ENCODE data around the gene DNAH2. TPM values are rescaled to one million over a fixed set of nuclear protein-coding genes. Genes with fewer than 3 reads are reported as not detected.

DNAH2 gene
- total RNA-seq, 2 experiments from 2014 or later, result not detected

- Histone ChIP-seq H3K4me3 (ENCODE audit: low read depth, low read length, poor library complexity, severe bottlenecking) (peak overlapping the region; percentile 67), H3K79me2 (ENCODE audit: insufficient read depth, low read depth, low read length) (peaks cover 3% of the 10 kb centered on the region; the same call in 1 of the 2 replicates), H3K27ac (ENCODE audit: low read depth, low read length, poor library complexity, severe bottlenecking) (peak overlapping the region; percentile 42), H2AFZ (ENCODE audit: low read length) (no peak overlapping the region), H3K4me2 (ENCODE audit: low read length) (peak overlapping the region; percentile 80), H3K9me2 (ENCODE audit: insufficient read depth, low read length) (no peaks in the 10 kb centered on the region), H4K20me1 (ENCODE audit: insufficient read depth, low read length) (no peaks in the 10 kb centered on the region), H3K4me1 (ENCODE audit: insufficient read depth, low read length, poor library complexity, severe bottlenecking) (peaks cover 26% of the 10 kb centered on the region), H3K9me3 (ENCODE audit: low read length) (no peaks in the 10 kb centered on the region), H3K36me3 (ENCODE audit: insufficient read depth, low read length) (peaks cover 79% of the 10 kb centered on the region)
- ChIA-PET POLR2A (no interaction called here), CTCF (ENCODE audit: unreplicated experiment) (no interaction called here)
- no peak for TF ChIP-seq EZH2phosphoT487 (IDR thresholded peaks at IDR 0.05; ENCODE audit: borderline replicate concordance, low read depth, low read length)
- no peak for TF ChIP-seq CTCF (conservative IDR thresholded peaks at IDR 0.05; ENCODE audit: low read length)
- intact Hi-C loops (cut with micrococcal nuclease; ENCODE audit: unreplicated experiment), result loop anchor here (1.0 kb wide), 3 partner anchors 16 to 108 kb away; no protein-coding TSS in a partner anchor
- no peak for DNase-seq (ENCODE audit: low spot score)
- BruUV-seq (replicated peaks), result no TSS peak
Observed at GRCh38 chr17:7850701-7851437, 133.3 kb downstream of the DNAH2 start.

- Histone ChIP-seq H3K4me2 (ENCODE audit: low read length) (peak overlapping the region; percentile 80), H3K4me3 (ENCODE audit: low read depth, low read length, poor library complexity, severe bottlenecking) (peak overlapping the region; percentile 67), H3K36me3 (ENCODE audit: insufficient read depth, low read length) (peaks cover 81% of the 10 kb centered on the region), H2AFZ (ENCODE audit: low read length) (no peak overlapping the region), H3K27ac (ENCODE audit: low read depth, low read length, poor library complexity, severe bottlenecking) (peak overlapping the region; percentile 42), H3K9me3 (ENCODE audit: low read length) (no peaks in the 10 kb centered on the region), H3K4me1 (ENCODE audit: insufficient read depth, low read length, poor library complexity, severe bottlenecking) (peaks cover 31% of the 10 kb centered on the region), H3K79me2 (ENCODE audit: insufficient read depth, low read depth, low read length) (peaks cover 11% of the 10 kb centered on the region; the same call in 1 of the 2 replicates), H3K9me2 (ENCODE audit: insufficient read depth, low read length) (no peaks in the 10 kb centered on the region), H4K20me1 (ENCODE audit: insufficient read depth, low read length) (no peaks in the 10 kb centered on the region)
- ChIA-PET POLR2A (no interaction called here), CTCF (ENCODE audit: unreplicated experiment) (no interaction called here)
- intact Hi-C loops (cut with micrococcal nuclease; ENCODE audit: unreplicated experiment), result loop anchor here (1.0 kb wide), 3 partner anchors 16 to 108 kb away; no protein-coding TSS in a partner anchor
- TF ChIP-seq CTCF (conservative IDR thresholded peaks at IDR 0.05; ENCODE audit: low read length) (peak; percentile 88), EZH2phosphoT487 (IDR thresholded peaks at IDR 0.05; ENCODE audit: borderline replicate concordance, low read depth, low read length) (no peak)
- DNase-seq (ENCODE audit: low spot score), result peak; percentile 95
- BruUV-seq (replicated peaks), result TSS peak; percentile 34
Observed at GRCh38 chr17:7851438-7852261, 134.1 kb downstream of the DNAH2 start.
